Adipocyte (in vitro differentiated cells): Measurements from ENCODE around the gene IGF2.
A peak's percentile ranks its signal among the peaks of the same experiment; 100 is the strongest.

Source experiments
- DNase-seq: peaks from one replicate; pipeline ENCODE4 v3.0.0-alpha.2; 2015; ENCODE audit warnings: low read depth
- H3K27me3 ChIP-seq: replicated peaks from 2 replicates; pipeline ENCODE4 v1.7.0; 2013; ENCODE audit warnings: mild to moderate bottlenecking, low read length, moderate library complexity; ENCODE audit not compliant: control insufficient read depth, insufficient read depth
- H3K36me3 ChIP-seq: 2 replicates; pipeline ENCODE4 v1.7.0; 2013; ENCODE audit warnings: low read length, mild to moderate bottlenecking, moderate library complexity; ENCODE audit not compliant: control insufficient read depth, insufficient read depth, severe bottlenecking
- H3K4me1 ChIP-seq: 2 replicates; pipeline ENCODE4 v1.7.0; 2013; ENCODE audit warnings: mild to moderate bottlenecking, low read length, moderate library complexity; ENCODE audit not compliant: control insufficient read depth, insufficient read depth
- H3K4me3 ChIP-seq: 2 replicates; pipeline ENCODE4 v1.7.0; 2013; ENCODE audit warnings: mild to moderate bottlenecking, low read length, moderate library complexity
- H3K9ac ChIP-seq: 2 replicates; pipeline ENCODE4 v1.7.0; 2013; ENCODE audit warnings: mild to moderate bottlenecking, low read length, moderate library complexity
- H3K9me3 ChIP-seq: 2 replicates; pipeline ENCODE4 v1.7.0; 2013; ENCODE audit warnings: mild to moderate bottlenecking, low read length, moderate library complexity; ENCODE audit not compliant: control insufficient read depth

Gene IGF2

DNA sequence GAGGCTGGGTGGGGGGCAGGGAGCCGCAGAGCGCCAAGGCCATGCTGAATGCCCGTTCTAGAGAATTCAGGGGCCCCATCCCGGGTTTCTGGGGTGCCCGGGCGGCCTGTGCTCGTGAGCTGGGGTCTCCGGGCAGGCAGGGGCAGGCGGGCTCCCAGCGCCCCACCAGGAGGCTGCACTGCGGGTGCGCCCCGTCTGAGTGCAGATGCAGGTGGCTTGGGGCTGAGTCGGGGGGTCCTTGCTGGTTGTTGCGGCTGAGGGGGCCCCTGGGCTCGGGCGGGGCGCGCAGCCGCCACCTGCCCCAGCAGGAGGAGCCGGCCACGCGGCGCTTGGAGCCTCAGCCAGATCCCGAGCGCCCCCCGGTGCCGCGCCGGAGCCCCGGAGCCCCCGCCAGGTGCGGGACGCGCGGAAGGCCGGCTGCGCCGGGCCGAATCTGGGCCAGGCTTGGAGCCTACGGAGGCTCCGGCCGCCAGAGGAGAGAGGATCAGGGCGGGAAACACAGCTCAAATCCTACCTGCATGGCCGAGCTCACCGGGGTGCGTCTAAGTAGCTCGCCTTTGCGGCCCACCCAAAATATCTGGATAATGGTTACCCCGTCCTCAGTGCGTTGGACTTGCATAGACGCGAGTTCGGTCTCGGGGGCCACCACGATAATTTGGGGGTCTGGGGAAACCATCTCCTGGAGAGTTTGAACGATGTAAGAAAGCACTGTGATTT, 590 bp upstream of the IGF2 start:
- peak; percentile 49 for DNase-seq
- Histone ChIP-seq H3K4me3 (no peak overlapping the region), H3K9me3 (no peaks in the 10 kb centered on the region), H3K9ac (no peak overlapping the region), H3K36me3 (no peaks in the 10 kb centered on the region), H3K27me3 (peaks cover 27% of the 10 kb centered on the region), H3K4me1 (peaks cover 14% of the 10 kb centered on the region)

DNA sequence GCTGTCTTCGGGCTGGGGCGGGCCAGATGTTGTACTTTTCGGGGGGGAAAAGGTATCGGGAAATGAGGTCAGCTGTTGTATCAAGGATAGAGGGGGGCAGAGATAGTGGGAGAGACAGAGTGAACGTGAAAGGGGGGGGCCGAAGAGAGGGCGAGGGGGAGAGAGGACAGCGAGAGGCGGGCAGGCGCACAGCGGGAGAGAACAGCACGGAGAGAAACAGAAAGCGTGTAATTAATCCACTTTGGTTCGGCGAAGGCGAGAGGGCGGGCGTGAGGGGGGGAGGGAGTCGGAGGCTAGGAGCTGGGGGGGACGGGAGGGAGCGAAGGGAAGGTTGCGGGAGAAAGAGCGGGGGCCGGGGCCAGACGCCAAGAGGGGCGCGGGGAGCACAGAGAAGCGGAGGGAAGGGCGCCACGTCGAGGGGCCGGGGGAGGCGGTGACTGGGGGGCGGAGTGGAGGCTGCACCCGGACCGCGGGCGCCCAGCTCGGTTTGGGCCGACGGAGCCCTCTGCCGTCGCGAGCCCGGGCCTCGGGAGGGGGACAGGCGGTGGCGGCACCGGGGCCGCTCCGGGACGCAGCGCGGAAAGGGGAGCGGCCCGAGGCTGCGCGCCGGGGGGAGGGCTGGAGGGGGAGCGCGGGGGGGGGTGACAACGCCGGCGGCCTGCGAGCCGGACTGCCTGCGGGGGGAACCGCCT, 612 bp downstream of the IGF2 start:
- DNase-seq, result peak; percentile 61
- no peaks in the 10 kb centered on the region for H3K36me3 ChIP-seq
- peaks cover 14% of the 10 kb centered on the region for H3K4me1 ChIP-seq
- no peak overlapping the region for H3K4me3 ChIP-seq
- H3K9ac ChIP-seq, result no peak overlapping the region
- no peaks in the 10 kb centered on the region for H3K9me3 ChIP-seq
- H3K27me3 ChIP-seq, result peaks cover 32% of the 10 kb centered on the region

DNA sequence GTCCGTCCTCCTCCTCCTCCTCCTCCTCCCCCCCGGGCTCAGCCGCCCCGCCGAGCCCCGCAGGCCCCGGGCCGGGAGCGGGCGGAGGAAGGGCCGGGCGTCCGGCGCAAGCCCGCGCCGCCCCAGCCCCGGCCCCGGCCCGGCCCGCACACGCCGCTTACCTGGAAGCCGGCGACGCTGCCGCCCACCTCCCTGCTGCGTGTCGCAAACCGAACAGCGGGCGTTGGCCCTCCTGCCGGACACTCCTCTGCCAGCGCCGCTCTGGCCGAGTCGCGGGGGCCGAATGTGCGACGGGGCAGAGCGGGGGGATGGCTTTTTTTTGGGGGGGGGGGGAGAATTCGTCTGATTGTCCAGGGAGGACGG, 1.1 kb downstream of the IGF2 start:
- Histone ChIP-seq H3K4me1 (peaks cover 14% of the 10 kb centered on the region), H3K9ac (no peak overlapping the region), H3K4me3 (no peak overlapping the region), H3K36me3 (no peaks in the 10 kb centered on the region), H3K27me3 (peaks cover 34% of the 10 kb centered on the region), H3K9me3 (no peaks in the 10 kb centered on the region)
- DNase-seq, result peak; percentile 57

- no peak overlapping the region for H3K9ac ChIP-seq
Measured at GRCh38 chr11:2137202-2138067, 1.8 kb downstream of the IGF2 start.

DNA sequence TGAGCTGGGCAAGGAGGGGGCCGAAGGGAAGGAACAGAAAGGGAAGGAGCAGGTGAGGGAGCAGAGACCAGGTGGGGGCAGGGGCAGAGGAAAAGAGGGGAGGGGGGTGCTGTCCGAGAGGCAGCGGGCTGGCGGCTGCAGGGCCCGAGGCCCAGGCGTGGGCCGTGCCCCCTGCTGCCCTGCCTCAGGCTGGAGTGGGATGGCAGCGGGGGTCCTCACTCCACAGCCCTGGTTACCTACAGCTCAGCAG, 2.3 kb downstream of the IGF2 start:
- H3K27me3 ChIP-seq, result peaks cover 41% of the 10 kb centered on the region

More at GRCh38 chr11:2137202-2138067, 1.8 kb downstream of the IGF2 start:
- Histone ChIP-seq H3K4me1 (peaks cover 8% of the 10 kb centered on the region), H3K9me3 (no peaks in the 10 kb centered on the region), H3K27me3 (peaks cover 38% of the 10 kb centered on the region), H3K4me3 (no peak overlapping the region), H3K36me3 (no peaks in the 10 kb centered on the region)
- DNase-seq, result peak; percentile 97

GRCh38 chr11:2136209-2136951, 2.8 kb downstream of the IGF2 start:
- no peak for DNase-seq
- Histone ChIP-seq H3K9ac (no peak overlapping the region), H3K4me1 (no peaks in the 10 kb centered on the region), H3K27me3 (peaks cover 43% of the 10 kb centered on the region), H3K4me3 (no peak overlapping the region), H3K9me3 (no peaks in the 10 kb centered on the region), H3K36me3 (no peaks in the 10 kb centered on the region)

More for the DNA sequence above, 2.3 kb downstream of the IGF2 start:
- no peaks in the 10 kb centered on the region for H3K9me3 ChIP-seq
- H3K4me3 ChIP-seq, result no peak overlapping the region
- peaks cover 2% of the 10 kb centered on the region for H3K4me1 ChIP-seq
- no peaks in the 10 kb centered on the region for H3K36me3 ChIP-seq
- DNase-seq, result no peak
- H3K9ac ChIP-seq, result no peak overlapping the region

DNA sequence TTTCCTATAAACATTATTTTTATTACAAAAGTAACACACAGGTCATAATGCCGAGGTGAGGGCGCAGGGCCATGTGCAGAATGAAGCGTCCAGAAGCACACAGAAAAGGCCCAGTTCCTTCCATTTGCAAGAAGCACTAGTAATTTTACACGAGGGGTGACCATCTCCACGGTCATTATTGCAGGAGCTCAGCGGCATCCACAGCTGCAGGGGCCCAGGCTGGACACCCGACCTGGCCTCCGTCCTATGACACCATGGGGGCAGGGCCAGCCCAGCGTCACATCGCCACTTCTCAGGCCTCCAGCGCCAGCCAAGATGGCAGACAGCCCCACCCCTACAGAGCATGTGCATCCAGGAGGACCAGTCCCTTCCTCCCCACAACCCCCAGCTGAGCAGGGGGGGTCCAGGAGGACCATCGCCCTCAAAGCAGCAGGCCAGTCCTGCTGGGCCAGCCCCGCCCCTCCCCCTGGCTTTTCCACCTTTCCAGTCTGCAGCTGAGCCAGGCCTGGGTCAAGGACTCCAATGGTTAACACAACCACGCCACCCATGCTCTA, 3.5 kb downstream of the IGF2 start:
- no peak for DNase-seq
- H3K9ac ChIP-seq, result no peak overlapping the region
- no peaks in the 10 kb centered on the region for H3K36me3 ChIP-seq
- no peaks in the 10 kb centered on the region for H3K4me1 ChIP-seq
- H3K9me3 ChIP-seq, result no peaks in the 10 kb centered on the region
- H3K27me3 ChIP-seq, result peaks cover 40% of the 10 kb centered on the region
- H3K4me3 ChIP-seq, result no peak overlapping the region

DNA sequence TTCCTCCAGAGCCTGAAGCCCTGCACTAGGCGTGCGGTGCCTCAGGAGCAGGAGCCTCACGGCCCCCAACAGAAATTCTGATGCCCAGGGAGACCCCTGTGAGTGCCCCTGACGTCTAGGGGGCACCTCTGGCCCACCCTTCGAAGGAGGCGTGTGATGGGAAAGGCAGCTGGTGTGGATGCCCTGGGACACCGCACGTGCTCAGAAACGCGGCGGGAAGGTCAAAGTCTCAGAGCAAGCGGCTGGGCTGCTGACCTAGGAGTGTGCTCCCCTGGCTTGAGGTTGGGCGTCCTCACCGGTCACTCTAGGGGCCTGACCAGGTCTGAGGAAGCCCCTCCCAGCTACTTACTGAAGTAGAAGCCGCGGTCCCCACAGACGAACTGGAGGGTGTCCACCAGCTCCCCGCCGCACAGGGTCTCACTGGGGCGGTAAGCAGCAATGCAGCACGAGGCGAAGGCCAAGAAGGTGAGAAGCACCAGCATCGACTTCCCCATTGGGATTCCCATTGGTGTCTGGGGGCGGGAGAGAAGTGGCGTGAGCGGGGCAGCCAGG, 4.1 kb downstream of the IGF2 start:
- Histone ChIP-seq H3K9me3 (no peaks in the 10 kb centered on the region), H3K4me3 (no peak overlapping the region), H3K36me3 (no peaks in the 10 kb centered on the region), H3K27me3 (peaks cover 40% of the 10 kb centered on the region), H3K9ac (no peak overlapping the region), H3K4me1 (no peaks in the 10 kb centered on the region)
- DNase-seq, result no peak

DNA sequence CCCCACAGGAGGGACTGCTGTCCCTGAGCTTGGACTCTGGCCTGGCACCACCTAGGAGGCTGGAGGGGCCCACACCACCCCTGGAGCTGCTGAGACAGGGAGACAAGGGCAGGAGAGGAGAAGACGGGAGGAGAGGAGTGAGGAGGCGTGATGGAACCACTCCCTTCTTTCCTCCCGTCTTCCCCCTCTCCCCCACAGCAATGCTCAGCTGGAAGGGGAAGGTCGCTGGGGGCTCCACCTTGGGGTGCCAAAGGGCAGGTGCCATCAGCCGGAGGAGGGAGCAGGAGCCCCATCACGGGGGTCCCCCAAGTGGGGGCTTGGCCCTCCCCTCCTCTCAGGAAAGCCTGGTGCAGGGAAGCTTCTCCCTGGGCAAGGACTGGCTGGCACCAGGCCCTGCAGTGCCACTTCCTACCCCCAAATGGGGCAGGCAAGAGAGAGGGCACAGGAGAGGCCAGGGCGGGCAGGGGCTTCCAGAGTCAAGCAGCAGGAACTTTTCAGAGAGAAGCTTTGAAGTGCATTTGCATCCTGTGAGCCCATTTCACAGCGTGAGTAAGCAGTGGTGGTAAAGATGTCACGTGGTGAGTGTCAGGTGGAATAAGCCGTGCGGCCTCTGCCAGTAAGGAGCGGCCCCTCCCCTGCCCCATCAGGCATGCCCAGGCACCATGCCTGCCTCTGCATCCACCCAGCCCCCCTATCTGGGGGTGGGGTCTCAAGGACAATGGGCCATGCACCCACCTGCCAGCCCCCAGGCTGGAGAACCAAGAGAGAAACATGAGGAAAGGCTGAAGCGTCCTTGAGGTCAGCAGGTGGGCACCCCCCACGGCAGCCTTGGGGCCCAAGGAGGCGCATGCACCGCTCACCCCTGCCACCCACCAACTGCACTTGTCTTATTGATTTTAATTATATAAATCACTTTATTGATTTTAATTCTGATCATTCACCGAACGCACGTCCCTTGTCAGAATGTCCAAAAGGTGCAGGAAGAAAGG, 4.9 kb downstream of the IGF2 start:
- Histone ChIP-seq H3K27me3 (peaks cover 40% of the 10 kb centered on the region), H3K9me3 (no peaks in the 10 kb centered on the region), H3K36me3 (no peaks in the 10 kb centered on the region), H3K4me3 (no peak overlapping the region), H3K4me1 (no peaks in the 10 kb centered on the region), H3K9ac (no peak overlapping the region)
- no peak for DNase-seq
